IMR-90 (cell line): Measurements from ENCODE around the gene CDKN3. TPM values are rescaled to one million over a fixed set of nuclear protein-coding genes. Genes with fewer than 3 reads are reported as not detected.
A peak's percentile ranks its signal among the peaks of the same experiment; 100 is the strongest.

Source experiments
- ATAC-seq: fragments of 200-7000 bp; cut with Tn5 transposase; 2 replicates; pipeline ENCODE4 v1.9.1; 2020; ENCODE audit warnings: low read depth, mild to moderate bottlenecking, moderate library complexity
- BruUV-seq: library from RNA; stranded (reverse); fragments of 400-500 nt; replicated peaks from 2 replicates; lab custom pipeline; 2021; lab: Mats Ljungman, UMichigan
- CTCF ChIA-PET: fragments of 300-600 bp; formaldehyde crosslinking; extraction: SDS; loops from one replicate; lab custom pipeline; 2021; ENCODE audit warnings: antibody characterized with exemption; lab: Yijun Ruan, JAX
- POLR2A ChIA-PET: fragments of 300-600 bp; sonication (Branson Sonifier 250); formaldehyde crosslinking; loops from one replicate; lab custom pipeline; 2022; ENCODE audit warnings: antibody characterized with exemption; ENCODE audit not compliant: unreplicated experiment; lab: Charles Lee
- DNase-seq: peaks from one replicate; pipeline ENCODE4 v3.0.0; 2013
- H2AFZ ChIP-seq: replicated peaks from 2 replicates; pipeline ENCODE3; 2013; ENCODE audit warnings: low read length, mild to moderate bottlenecking; ENCODE audit not compliant: poor library complexity
- H2AK5ac ChIP-seq: 2 replicates; pipeline ENCODE4 v1.6.1; 2013; ENCODE audit warnings: low read depth, low read length, inconsistent platforms
- H2AK9ac ChIP-seq: replicated peaks from 2 replicates; pipeline ENCODE3; 2013; ENCODE audit warnings: mild to moderate bottlenecking, low read depth, low read length, moderate library complexity; ENCODE audit not compliant: poor library complexity
- H2BK120ac ChIP-seq: 2 replicates; pipeline ENCODE4 v1.6.1; 2013; ENCODE audit warnings: low read depth, low read length, inconsistent platforms
- H2BK15ac ChIP-seq: 3 replicates; pipeline ENCODE4 v1.6.1; 2013; ENCODE audit warnings: low read depth, low read length, inconsistent platforms
- H2BK20ac ChIP-seq: 2 replicates; pipeline ENCODE4 v1.6.1; 2013; ENCODE audit warnings: low read depth, mild to moderate bottlenecking, inconsistent platforms, low read length, moderate library complexity
- H2BK5ac ChIP-seq: 2 replicates; pipeline ENCODE4 v1.6.1; 2013; ENCODE audit warnings: mild to moderate bottlenecking, low read depth, low read length, inconsistent platforms; ENCODE audit not compliant: poor library complexity, severe bottlenecking
- H3K14ac ChIP-seq: replicated peaks from 2 replicates; pipeline ENCODE4 v1.6.1; 2013; ENCODE audit warnings: low read depth, low read length, inconsistent platforms
- H3K18ac ChIP-seq: 2 replicates; pipeline ENCODE4 v1.6.1; 2013; ENCODE audit warnings: low read depth, low read length, control low read depth
- H3K23ac ChIP-seq: 2 replicates; pipeline ENCODE4 v1.6.1; 2013; ENCODE audit warnings: low read depth, low read length, inconsistent platforms
- H3K27ac ChIP-seq: 2 replicates; pipeline ENCODE4 v1.5.1; 2013; ENCODE audit warnings: mild to moderate bottlenecking, control low read depth, low read length; ENCODE audit not compliant: insufficient read depth
- H3K27me3 ChIP-seq: 2 replicates; pipeline ENCODE4 v1.6.1; 2013; ENCODE audit warnings: low read length; ENCODE audit not compliant: control insufficient read depth, insufficient read depth
- H3K36me3 ChIP-seq: 2 replicates; pipeline ENCODE4 v1.6.1; 2013; ENCODE audit warnings: low read length, mixed read lengths; ENCODE audit not compliant: control insufficient read depth, insufficient read depth
- H3K4ac ChIP-seq: 2 replicates; pipeline ENCODE4 v1.6.1; 2013; ENCODE audit warnings: low read depth, low read length, inconsistent platforms
- H3K4me1 ChIP-seq: 2 replicates; pipeline ENCODE4 v1.6.1; 2013; ENCODE audit warnings: low read length, mixed read lengths; ENCODE audit not compliant: control insufficient read depth, insufficient read depth
- H3K4me2 ChIP-seq: 2 replicates; pipeline ENCODE4 v1.6.1; 2013; ENCODE audit warnings: low read depth, mild to moderate bottlenecking, control low read depth, low read length, moderate library complexity
- H3K4me3 ChIP-seq: 2 replicates; pipeline ENCODE4 v1.5.1; 2013; ENCODE audit warnings: low read depth, mild to moderate bottlenecking, control low read depth, low read length, moderate library complexity; ENCODE audit not compliant: insufficient read depth
- H3K56ac ChIP-seq: 2 replicates; pipeline ENCODE4 v1.6.1; 2013; ENCODE audit warnings: low read length, inconsistent platforms; ENCODE audit not compliant: insufficient read depth; ENCODE audit errors: extremely low read depth
- H3K79me1 ChIP-seq, 2 experiments: 2 replicates each; pipeline ENCODE4 v1.6.1; 2013; ENCODE audit warnings: low read length in 2 of 2, inconsistent platforms in 1 of 2, low read depth in 1 of 2
- H3K9ac ChIP-seq: 2 replicates; pipeline ENCODE4 v1.6.1; 2013; ENCODE audit warnings: low read depth, low read length, control low read depth
- H3K9me1 ChIP-seq: 2 replicates; pipeline ENCODE4 v1.6.1; 2013; ENCODE audit warnings: low read length, inconsistent platforms; ENCODE audit not compliant: insufficient read depth
- H3K9me3 ChIP-seq: 2 replicates; pipeline ENCODE4 v1.6.1; 2013; ENCODE audit warnings: low read length; ENCODE audit not compliant: control insufficient read depth, insufficient read depth
- H4K20me1 ChIP-seq: 2 replicates; pipeline ENCODE4 v1.6.1; 2013; ENCODE audit warnings: low read length, inconsistent platforms; ENCODE audit not compliant: insufficient read depth
- H4K5ac ChIP-seq: 2 replicates; pipeline ENCODE4 v1.6.1; 2013; ENCODE audit warnings: mild to moderate bottlenecking, low read depth, low read length, control low read depth
- H4K8ac ChIP-seq, 2 experiments: 2 replicates each; pipeline ENCODE4 v1.6.1; 2013; ENCODE audit warnings: low read depth in 2 of 2, low read length in 2 of 2, control low read depth in 1 of 2, inconsistent platforms in 1 of 2
- H4K91ac ChIP-seq: 2 replicates; pipeline ENCODE4 v1.6.1; 2013; ENCODE audit warnings: low read depth, low read length, inconsistent platforms; ENCODE audit not compliant: insufficient read depth
- BHLHE40 ChIP-seq: fragments of 150-350 bp; IDR thresholded peaks from 2 replicates; pipeline ENCODE4 v1.6.1; 2016; ENCODE audit warnings: mild to moderate bottlenecking, low read depth, low read length
- CEBPB ChIP-seq: IDR thresholded peaks from 2 replicates; pipeline ENCODE4 v1.6.1; 2012; ENCODE audit warnings: low read depth, low read length, improper control_type of control experiment
- CHD1 ChIP-seq: IDR thresholded peaks from 2 replicates; pipeline ENCODE4 v1.6.1; 2012; ENCODE audit warnings: low read depth, low read length, improper control_type of control experiment
- CTCF ChIP-seq: conservative IDR thresholded peaks from 2 replicates; pipeline ENCODE4 v1.5.1; 2012; ENCODE audit warnings: mild to moderate bottlenecking, low read depth, low read length, improper control_type of control experiment
- ELK1 ChIP-seq: fragments of 150-350 bp; IDR thresholded peaks from 2 replicates; pipeline ENCODE4 v1.6.1; 2016; ENCODE audit warnings: low read depth, mild to moderate bottlenecking, low read length, moderate library complexity, borderline replicate concordance
- FOS ChIP-seq: fragments of 150-350 bp; IDR thresholded peaks from 2 replicates; pipeline ENCODE4 v1.6.1; 2016; ENCODE audit warnings: low read depth, low read length
- MAZ ChIP-seq: IDR thresholded peaks from 2 replicates; pipeline ENCODE4 v1.6.1; 2012; ENCODE audit warnings: low read depth, mild to moderate bottlenecking, low read length, improper control_type of control experiment, moderate library complexity, borderline replicate concordance
- MXI1 ChIP-seq: IDR thresholded peaks from 2 replicates; pipeline ENCODE4 v1.6.1; 2012; ENCODE audit warnings: low read depth, mild to moderate bottlenecking, low read length, moderate library complexity, borderline replicate concordance
- NFE2L2 ChIP-seq: fragments of 150-350 bp; IDR thresholded peaks from 2 replicates; pipeline ENCODE4 v1.6.1; 2016; ENCODE audit warnings: low read depth, mild to moderate bottlenecking, low read length
- POLR2A ChIP-seq: IDR thresholded peaks from 2 replicates; pipeline ENCODE4 v1.6.1; 2012; ENCODE audit warnings: mild to moderate bottlenecking, low read depth, low read length
- RAD21 ChIP-seq: IDR thresholded peaks from 2 replicates; pipeline ENCODE4 v1.6.1; 2012; ENCODE audit warnings: low read length, improper control_type of control experiment
- RCOR1 ChIP-seq: IDR thresholded peaks from 2 replicates; pipeline ENCODE4 v1.6.1; 2012; ENCODE audit warnings: mild to moderate bottlenecking, low read length, improper control_type of control experiment; ENCODE audit not compliant: insufficient replicate concordance
- RFX5 ChIP-seq: IDR thresholded peaks from 2 replicates; pipeline ENCODE4 v1.8.0; 2012; ENCODE audit warnings: low read depth, mild to moderate bottlenecking, low read length, moderate library complexity
- SMC3 ChIP-seq: fragments of 150-350 bp; IDR thresholded peaks from 2 replicates; pipeline ENCODE4 v1.6.1; 2016; ENCODE audit warnings: low read depth, mild to moderate bottlenecking, antibody characterized with exemption, low read length, moderate library complexity
- USF2 ChIP-seq: fragments of 150-350 bp; IDR thresholded peaks from 2 replicates; pipeline ENCODE4 v1.6.1; 2017; ENCODE audit warnings: mild to moderate bottlenecking, antibody characterized with exemption, low read length, low read depth
- WGBS, 2 experiments: methylation state at CpG; one replicate each; pipeline versions ENCODE4 v1.1.5 to v1.1.7; 2013; ENCODE audit warnings: missing lambda C conversion rate in 2 of 2; ENCODE audit not compliant: insufficient read length in 1 of 2; ENCODE audit errors: extremely low coverage in 2 of 2; 5-methylcytosine and 5-hydroxymethylcytosine counted together
- dilution Hi-C: fragments of 300-500 bp; cut with HindIII; formaldehyde crosslinking; loops from one replicate; pipeline ENCODE4 v1.14.3; 2018; ENCODE audit warnings: low sequenced_read_pairs; ENCODE audit not compliant: unreplicated experiment
- in situ Hi-C: fragments of 300-500 bp; cut with MboI; formaldehyde crosslinking; loops from 3 replicates; pipeline ENCODE4 v1.14.3; 2019; ENCODE audit warnings: low sequenced_read_pairs, inconsistent platforms, mixed read lengths
- intact Hi-C: fragments of 100-400 bp; cut with micrococcal nuclease; formaldehyde crosslinking; loops from 2 replicates; pipeline ENCODE4 v1.10.0; 2022
- polyA plus RNA-seq, 3 experiments: library from polyadenylated mRNA; depleted of rRNA; stranded (reverse); fragments of >200 nt; gene quantifications; 2 replicates each; pipeline ENCODE4 v1.2.3, GENCODE V29; 2012; ENCODE audit warnings: low replicate concordance in 1 of 3
- total RNA-seq: library from RNA; depleted of rRNA; stranded (reverse); fragments of >200 nt; gene quantifications from 2 replicates; pipeline ENCODE4 v1.2.3, GENCODE V29; 2012

Gene CDKN3
- total and polyA plus RNA-seq, 2 of the 4 experiments (the other 2 are of a cell fraction), result 38.9 to 48.9 TPM

- in situ Hi-C loops (no loop called here), dilution Hi-C loops (no loop called here), intact Hi-C loops (no loop called here)
- H3K4me2 ChIP-seq, result peak overlapping the region; percentile 16
- no peak overlapping the region for H3K56ac ChIP-seq
- H3K79me1 ChIP-seq, result no peaks in the 10 kb centered on the region
- no peak overlapping the region for H3K4ac ChIP-seq
- no peak overlapping the region for H2BK20ac ChIP-seq
- H3K36me3 ChIP-seq, result no peaks in the 10 kb centered on the region
- peaks cover 7% of the 10 kb centered on the region for H3K27me3 ChIP-seq
- no peak overlapping the region for H2AK5ac ChIP-seq
- no peak overlapping the region for H3K18ac ChIP-seq
- no peak overlapping the region for H2AK9ac ChIP-seq
- H4K91ac ChIP-seq, result no peak overlapping the region
- no peak overlapping the region for H2BK120ac ChIP-seq
- ChIA-PET POLR2A (no interaction called here), CTCF (interaction anchor here (0.7 to 1.1 kb wide), 2 partner anchors 58 to 278 kb away, joined by 3 to 4 read pairs; no protein-coding TSS in a partner anchor)
- H4K5ac ChIP-seq, result no peak overlapping the region
- no peak overlapping the region for H2BK5ac ChIP-seq
- no peak overlapping the region; the same call in 1 of the 2 replicates for H3K14ac ChIP-seq
- no TSS peak for BruUV-seq
- no peak overlapping the region for H3K4me3 ChIP-seq
- WGBS, 2 experiments, result 17% methylated on average over 1 of the region's 5 CpGs; no CpG with 5 or more reads in 1 of the 2 experiments
- no peak for ATAC-seq
- no peak overlapping the region for H3K27ac ChIP-seq
- no peak overlapping the region for H3K23ac ChIP-seq
- H3K9me1 ChIP-seq, result no peaks in the 10 kb centered on the region; the same call in 1 of the 2 replicates
- H3K9me3 ChIP-seq, result no peaks in the 10 kb centered on the region; the same call in 1 of the 2 replicates
- no peak overlapping the region for H4K8ac ChIP-seq
- H3K4me1 ChIP-seq, result peaks cover 7% of the 10 kb centered on the region; the same call in 1 of the 2 replicates
- H4K20me1 ChIP-seq, result no peaks in the 10 kb centered on the region
- H2BK15ac ChIP-seq, result no peak overlapping the region
- no peak overlapping the region for H2AFZ ChIP-seq
- H3K9ac ChIP-seq, result no peak overlapping the region
- no peak for TF ChIP-seq CTCF
- no peak for TF ChIP-seq CEBPB
- no peak for TF ChIP-seq NFE2L2
- TF ChIP-seq RAD21, result no peak
- no peak for TF ChIP-seq MAZ
- no peak for TF ChIP-seq POLR2A
- no peak for TF ChIP-seq CHD1
- no peak for TF ChIP-seq SMC3
- no peak for TF ChIP-seq MXI1
- no peak for TF ChIP-seq FOS
- TF ChIP-seq RFX5, result no peak
- TF ChIP-seq ELK1, result no peak
- TF ChIP-seq RCOR1, result no peak
- TF ChIP-seq BHLHE40, result no peak
- TF ChIP-seq USF2, result no peak
- no peak for DNase-seq
These were observed 33.9 kb upstream of the CDKN3 start for GRCh38 chr14:54362759-54363437.
